HepG2 (cell line): ENCODE measurements around the gene JADE2. TPM values are rescaled to one million over a fixed set of nuclear protein-coding genes. Genes with fewer than 3 reads are reported as not detected.

Experiments used
- CC2D1A ChIP-seq: sonication (generic); formaldehyde crosslinking; IDR thresholded peaks from 2 replicates; pipeline ENCODE4 v1.8.1; 2023; ENCODE audit warnings: mild to moderate bottlenecking, missing genetic modification reagents
- KDM1A ChIP-seq: IDR thresholded peaks from 2 replicates; pipeline ENCODE4 v1.6.1; 2016; ENCODE audit warnings: missing compliant biosample characterization
- LCORL ChIP-seq, 2 experiments: fragments of 450-650 bp in 1 of 2; sonication (generic) in 1 of 2; formaldehyde crosslinking in 1 of 2; IDR thresholded peaks; 2 replicates each; pipeline versions ENCODE4 v1.5.0 to v1.6.1; 2017 to 2020; ENCODE audit warnings: antibody characterized with exemption in 1 of 2, missing genetic modification reagents in 1 of 2
- PCBP1 ChIP-seq: fragments of 200-400 bp; formaldehyde crosslinking; IDR thresholded peaks from 2 replicates; pipeline ENCODE4 v1.6.1; 2017; ENCODE audit warnings: mild to moderate bottlenecking, low read depth, low read length, borderline replicate concordance
- RBM22 ChIP-seq: fragments of 200-400 bp; formaldehyde crosslinking; optimal IDR thresholded peaks from 2 replicates; pipeline ENCODE3; 2017; ENCODE audit warnings: mild to moderate bottlenecking, low read length, moderate library complexity
- SALL2 ChIP-seq: sonication (generic); formaldehyde crosslinking; IDR thresholded peaks from 2 replicates; pipeline ENCODE4 v1.8.1; 2023; ENCODE audit warnings: mild to moderate bottlenecking, missing genetic modification reagents, inconsistent platforms
- SMAD1 ChIP-seq: sonication (generic); formaldehyde crosslinking; IDR thresholded peaks from 2 replicates; pipeline ENCODE4 v1.4.0; 2020; ENCODE audit warnings: missing genetic modification reagents, low read depth, mild to moderate bottlenecking, borderline replicate concordance
- ZC3H4 ChIP-seq: sonication (generic); formaldehyde crosslinking; IDR thresholded peaks from 2 replicates; pipeline ENCODE4 v1.4.0; 2020; ENCODE audit warnings: missing genetic modification reagents, borderline replicate concordance
- ZNF20 ChIP-seq: sonication (generic); formaldehyde crosslinking; IDR thresholded peaks from 2 replicates; pipeline ENCODE4 v1.4.0; 2020; ENCODE audit warnings: mild to moderate bottlenecking, moderate library complexity, missing genetic modification reagents
- ZNF205 ChIP-seq: IDR thresholded peaks from 2 replicates; pipeline ENCODE4 v1.6.1; 2018; ENCODE audit warnings: missing biosample characterization, missing genetic modification reagents
- ZNF460 ChIP-seq: sonication (generic); formaldehyde crosslinking; IDR thresholded peaks from 2 replicates; pipeline ENCODE4 v1.5.1; 2020; ENCODE audit warnings: missing genetic modification reagents, mild to moderate bottlenecking, borderline replicate concordance
- ZSCAN31 ChIP-seq: sonication (generic); formaldehyde crosslinking; IDR thresholded peaks from 2 replicates; pipeline ENCODE4 v1.5.0; 2020; ENCODE audit warnings: low read depth, mild to moderate bottlenecking, missing genetic modification reagents
- polyA plus RNA-seq, 8 experiments: library from polyadenylated mRNA; depleted of rRNA in 3 of 8; stranded (reverse) in 7 of 8; unstranded in 1 of 8; fragments of >200 nt; fragmentation: Illumina TruSeq in 4 of 8; extraction: Trizol in 4 of 8; gene quantifications; 2 replicates each; pipeline versions ENCODE4 v1.2.1 to v1.2.3, GENCODE V29; 2011 to 2016; ENCODE audit warnings: low read depth in 4 of 8, missing spikeins in 1 of 8, mixed read lengths in 1 of 8; ENCODE audit not compliant: insufficient read depth in 1 of 8
- total RNA-seq, 5 experiments: library from RNA; depleted of rRNA; stranded (reverse); fragments of >200 nt; fragmentation: Illumina TruSeq; extraction: Trizol; gene quantifications; 2 replicates each; pipeline ENCODE4 v1.2.3, GENCODE V29; 2016; ENCODE audit warnings: low read depth in 1 of 5
- TF ChIP-seq, protein P1 (sequence below): sonication (generic); formaldehyde crosslinking; IDR thresholded peaks from 2 replicates; pipeline ENCODE4 v1.4.0; 2020; ENCODE audit warnings: missing genetic modification reagents
- TF ChIP-seq, protein P2 (sequence below): sonication (generic); formaldehyde crosslinking; IDR thresholded peaks from 2 replicates; pipeline ENCODE4 v1.5.0; 2020; ENCODE audit warnings: mild to moderate bottlenecking, missing genetic modification reagents
- TF ChIP-seq, protein P3 (sequence below): sonication (generic); formaldehyde crosslinking; IDR thresholded peaks from 2 replicates; pipeline ENCODE4 v1.4.0; 2020; ENCODE audit warnings: mild to moderate bottlenecking, missing genetic modification reagents
- TF ChIP-seq, protein P4 (sequence below): sonication (generic); formaldehyde crosslinking; IDR thresholded peaks from 2 replicates; pipeline ENCODE4 v1.5.1; 2020; ENCODE audit warnings: mild to moderate bottlenecking, missing genetic modification reagents, borderline replicate concordance

JADE2 gene
- total and polyA plus RNA-seq, 2 of the 13 experiments (the other 11 are each of a cell fraction or from before 2014, with no cell fraction given): 7.5 to 15.1 TPM

DNA sequence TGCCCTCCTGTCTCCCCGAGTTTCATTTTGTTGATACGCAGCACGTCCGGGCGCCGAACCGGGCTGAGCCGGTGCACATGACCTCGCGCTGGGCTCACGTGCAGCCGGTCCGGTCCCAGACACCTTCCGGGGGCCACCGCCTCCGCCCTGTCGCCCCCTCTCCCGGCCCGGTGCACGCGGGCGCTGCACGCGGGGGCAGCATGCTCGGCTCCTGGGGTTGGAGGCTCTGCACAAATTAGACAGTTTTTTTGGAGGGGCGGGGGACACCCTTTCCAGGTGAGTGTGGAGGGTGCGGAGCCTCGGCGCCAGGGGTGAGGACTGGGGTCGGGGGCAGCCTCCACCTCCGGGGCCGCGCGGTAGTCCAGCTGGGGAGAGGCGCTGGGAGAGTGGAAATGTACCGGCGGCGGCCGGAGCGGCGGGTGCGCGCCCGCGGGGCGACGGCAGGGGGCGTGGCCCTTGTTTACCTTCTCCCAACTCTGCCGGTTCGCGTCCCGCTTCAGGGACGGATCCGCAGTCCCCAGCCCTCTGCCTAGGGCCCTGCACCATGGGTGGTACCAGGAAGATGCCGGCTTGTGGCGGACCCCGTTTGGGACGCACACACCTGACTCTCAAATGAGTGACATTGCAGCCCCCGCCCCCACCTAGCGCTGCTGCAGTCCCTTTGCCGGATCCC lies 1.1 kb downstream of the JADE2 start (continued):
- TF ChIP-seq LCORL (IDR thresholded peaks at IDR 0.05): no peak
- TF ChIP-seq LCORL (CRISPR knock-in tag; IDR thresholded peaks at IDR 0.05): peak; percentile 24; the same call in 1 of the 2 replicates
- TF ChIP-seq RBM22: peak; percentile 67
- TF ChIP-seq SMAD1 (CRISPR knock-in tag): 0 out of 2 replicates have a peak, but pooled peaks have one; percentile 69
- TF ChIP-seq PCBP1: peak; percentile 24; the same call in 1 of the 2 replicates
- 0 out of 2 replicates have a peak, but pooled peaks have one; percentile 35 for TF ChIP-seq ZNF460 (CRISPR knock-in tag)
- peak; percentile 47; the same call in 1 of the 2 replicates for TF ChIP-seq ZC3H4 (CRISPR knock-in tag)
- TF ChIP-seq ZNF205 (CRISPR knock-in tag): 0 out of 2 replicates have a peak, but pooled peaks have one; percentile 35
- TF ChIP-seq, protein P1, sequence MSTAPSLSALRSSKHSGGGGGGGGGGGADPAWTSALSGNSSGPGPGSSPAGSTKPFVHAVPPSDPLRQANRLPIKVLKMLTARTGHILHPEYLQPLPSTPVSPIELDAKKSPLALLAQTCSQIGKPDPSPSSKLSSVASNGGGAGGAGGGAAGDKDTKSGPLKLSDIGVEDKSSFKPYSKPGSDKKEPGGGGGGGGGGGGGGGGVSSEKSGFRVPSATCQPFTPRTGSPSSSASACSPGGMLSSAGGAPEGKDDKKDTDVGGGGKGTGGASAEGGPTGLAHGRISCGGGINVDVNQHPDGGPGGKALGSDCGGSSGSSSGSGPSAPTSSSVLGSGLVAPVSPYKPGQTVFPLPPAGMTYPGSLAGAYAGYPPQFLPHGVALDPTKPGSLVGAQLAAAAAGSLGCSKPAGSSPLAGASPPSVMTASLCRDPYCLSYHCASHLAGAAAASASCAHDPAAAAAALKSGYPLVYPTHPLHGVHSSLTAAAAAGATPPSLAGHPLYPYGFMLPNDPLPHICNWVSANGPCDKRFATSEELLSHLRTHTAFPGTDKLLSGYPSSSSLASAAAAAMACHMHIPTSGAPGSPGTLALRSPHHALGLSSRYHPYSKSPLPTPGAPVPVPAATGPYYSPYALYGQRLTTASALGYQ (CRISPR knock-in tag): peak; percentile 61
- 0 out of 2 replicates have a peak, but pooled peaks have one; percentile 31 for TF ChIP-seq SALL2 (CRISPR knock-in tag)
- TF ChIP-seq ZNF20 (CRISPR knock-in tag): no peak
- TF ChIP-seq, protein P2, sequence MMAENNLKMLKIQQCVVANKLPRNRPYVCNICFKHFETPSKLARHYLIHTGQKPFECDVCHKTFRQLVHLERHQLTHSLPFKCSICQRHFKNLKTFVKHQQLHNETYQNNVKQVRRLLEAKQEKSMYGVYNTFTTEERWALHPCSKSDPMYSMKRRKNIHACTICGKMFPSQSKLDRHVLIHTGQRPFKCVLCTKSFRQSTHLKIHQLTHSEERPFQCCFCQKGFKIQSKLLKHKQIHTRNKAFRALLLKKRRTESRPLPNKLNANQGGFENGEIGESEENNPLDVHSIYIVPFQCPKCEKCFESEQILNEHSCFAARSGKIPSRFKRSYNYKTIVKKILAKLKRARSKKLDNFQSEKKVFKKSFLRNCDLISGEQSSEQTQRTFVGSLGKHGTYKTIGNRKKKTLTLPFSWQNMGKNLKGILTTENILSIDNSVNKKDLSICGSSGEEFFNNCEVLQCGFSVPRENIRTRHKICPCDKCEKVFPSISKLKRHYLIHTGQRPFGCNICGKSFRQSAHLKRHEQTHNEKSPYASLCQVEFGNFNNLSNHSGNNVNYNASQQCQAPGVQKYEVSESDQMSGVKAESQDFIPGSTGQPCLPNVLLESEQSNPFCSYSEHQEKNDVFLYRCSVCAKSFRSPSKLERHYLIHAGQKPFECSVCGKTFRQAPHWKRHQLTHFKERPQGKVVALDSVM: peak; percentile 76
- TF ChIP-seq, protein P3, sequence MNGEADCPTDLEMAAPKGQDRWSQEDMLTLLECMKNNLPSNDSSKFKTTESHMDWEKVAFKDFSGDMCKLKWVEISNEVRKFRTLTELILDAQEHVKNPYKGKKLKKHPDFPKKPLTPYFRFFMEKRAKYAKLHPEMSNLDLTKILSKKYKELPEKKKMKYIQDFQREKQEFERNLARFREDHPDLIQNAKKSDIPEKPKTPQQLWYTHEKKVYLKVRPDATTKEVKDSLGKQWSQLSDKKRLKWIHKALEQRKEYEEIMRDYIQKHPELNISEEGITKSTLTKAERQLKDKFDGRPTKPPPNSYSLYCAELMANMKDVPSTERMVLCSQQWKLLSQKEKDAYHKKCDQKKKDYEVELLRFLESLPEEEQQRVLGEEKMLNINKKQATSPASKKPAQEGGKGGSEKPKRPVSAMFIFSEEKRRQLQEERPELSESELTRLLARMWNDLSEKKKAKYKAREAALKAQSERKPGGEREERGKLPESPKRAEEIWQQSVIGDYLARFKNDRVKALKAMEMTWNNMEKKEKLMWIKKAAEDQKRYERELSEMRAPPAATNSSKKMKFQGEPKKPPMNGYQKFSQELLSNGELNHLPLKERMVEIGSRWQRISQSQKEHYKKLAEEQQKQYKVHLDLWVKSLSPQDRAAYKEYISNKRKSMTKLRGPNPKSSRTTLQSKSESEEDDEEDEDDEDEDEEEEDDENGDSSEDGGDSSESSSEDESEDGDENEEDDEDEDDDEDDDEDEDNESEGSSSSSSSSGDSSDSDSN (CRISPR knock-in tag): peak; percentile 70
- TF ChIP-seq, protein P4, sequence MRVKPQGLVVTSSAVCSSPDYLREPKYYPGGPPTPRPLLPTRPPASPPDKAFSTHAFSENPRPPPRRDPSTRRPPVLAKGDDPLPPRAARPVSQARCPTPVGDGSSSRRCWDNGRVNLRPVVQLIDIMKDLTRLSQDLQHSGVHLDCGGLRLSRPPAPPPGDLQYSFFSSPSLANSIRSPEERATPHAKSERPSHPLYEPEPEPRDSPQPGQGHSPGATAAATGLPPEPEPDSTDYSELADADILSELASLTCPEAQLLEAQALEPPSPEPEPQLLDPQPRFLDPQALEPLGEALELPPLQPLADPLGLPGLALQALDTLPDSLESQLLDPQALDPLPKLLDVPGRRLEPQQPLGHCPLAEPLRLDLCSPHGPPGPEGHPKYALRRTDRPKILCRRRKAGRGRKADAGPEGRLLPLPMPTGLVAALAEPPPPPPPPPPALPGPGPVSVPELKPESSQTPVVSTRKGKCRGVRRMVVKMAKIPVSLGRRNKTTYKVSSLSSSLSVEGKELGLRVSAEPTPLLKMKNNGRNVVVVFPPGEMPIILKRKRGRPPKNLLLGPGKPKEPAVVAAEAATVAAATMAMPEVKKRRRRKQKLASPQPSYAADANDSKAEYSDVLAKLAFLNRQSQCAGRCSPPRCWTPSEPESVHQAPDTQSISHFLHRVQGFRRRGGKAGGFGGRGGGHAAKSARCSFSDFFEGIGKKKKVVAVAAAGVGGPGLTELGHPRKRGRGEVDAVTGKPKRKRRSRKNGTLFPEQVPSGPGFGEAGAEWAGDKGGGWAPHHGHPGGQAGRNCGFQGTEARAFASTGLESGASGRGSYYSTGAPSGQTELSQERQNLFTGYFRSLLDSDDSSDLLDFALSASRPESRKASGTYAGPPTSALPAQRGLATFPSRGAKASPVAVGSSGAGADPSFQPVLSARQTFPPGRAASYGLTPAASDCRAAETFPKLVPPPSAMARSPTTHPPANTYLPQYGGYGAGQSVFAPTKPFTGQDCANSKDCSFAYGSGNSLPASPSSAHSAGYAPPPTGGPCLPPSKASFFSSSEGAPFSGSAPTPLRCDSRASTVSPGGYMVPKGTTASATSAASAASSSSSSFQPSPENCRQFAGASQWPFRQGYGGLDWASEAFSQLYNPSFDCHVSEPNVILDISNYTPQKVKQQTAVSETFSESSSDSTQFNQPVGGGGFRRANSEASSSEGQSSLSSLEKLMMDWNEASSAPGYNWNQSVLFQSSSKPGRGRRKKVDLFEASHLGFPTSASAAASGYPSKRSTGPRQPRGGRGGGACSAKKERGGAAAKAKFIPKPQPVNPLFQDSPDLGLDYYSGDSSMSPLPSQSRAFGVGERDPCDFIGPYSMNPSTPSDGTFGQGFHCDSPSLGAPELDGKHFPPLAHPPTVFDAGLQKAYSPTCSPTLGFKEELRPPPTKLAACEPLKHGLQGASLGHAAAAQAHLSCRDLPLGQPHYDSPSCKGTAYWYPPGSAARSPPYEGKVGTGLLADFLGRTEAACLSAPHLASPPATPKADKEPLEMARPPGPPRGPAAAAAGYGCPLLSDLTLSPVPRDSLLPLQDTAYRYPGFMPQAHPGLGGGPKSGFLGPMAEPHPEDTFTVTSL (CRISPR knock-in tag): peak; percentile 66; the same call in 1 of the 2 replicates
- no peak for TF ChIP-seq CC2D1A (CRISPR knock-in tag)
- TF ChIP-seq ZSCAN31 (CRISPR knock-in tag): peak; percentile 21
- peak; percentile 43; the same call in 1 of the 2 replicates for TF ChIP-seq KDM1A (CRISPR knock-in tag)
